Right lobe of liver (tissue), 6 donors: Measurements from ENCODE around the gene ARIH1. TPM values are rescaled to one million over a fixed set of nuclear protein-coding genes. Genes with fewer than 3 reads are reported as not detected.

Experiments
- ATAC-seq, 4 donors: fragments of 200-7000 bp; cut with Tn5 transposase; one replicate each; pipeline ENCODE4 v1.9.1; 2020; ENCODE audit warnings: mild to moderate bottlenecking in 4 of 4, moderate library complexity in 4 of 4
- DNase-seq, 3 donors: peaks; one replicate each; pipeline ENCODE4 v3.0.0-alpha.2; 2020
- H3K27ac ChIP-seq, 3 donors: fragments of 200-600 bp; one replicate each; pipeline ENCODE4 v1.8.0; 2022
- H3K27me3 ChIP-seq, 2 donors: fragments of 200-600 bp; one replicate each; pipeline ENCODE4 v1.8.0; 2022
- H3K36me3 ChIP-seq, 4 donors: fragments of 200-600 bp; sonication (generic) in 1 of 4; one replicate each; pipeline versions ENCODE4 v1.5.1 to v1.8.0; 2017 to 2022; ENCODE audit warnings: control low read depth in 1 of 4
- H3K4me1 ChIP-seq, 4 donors: fragments of 200-600 bp; sonication (generic) in 1 of 4; one replicate each; pipeline versions ENCODE4 v1.5.1 to v1.8.0; 2017 to 2022; ENCODE audit warnings: control low read depth in 1 of 4
- H3K4me3 ChIP-seq, 3 donors: fragments of 200-600 bp; one replicate each; pipeline ENCODE4 v1.8.0; 2022
- H3K9me3 ChIP-seq, 4 donors: fragments of 200-600 bp; sonication (generic) in 1 of 4; one replicate each; pipeline versions ENCODE4 v1.5.1 to v1.8.0; 2017 to 2022; ENCODE audit warnings: control low read depth in 1 of 4
- CTCF ChIP-seq, 4 donors: fragments of 200-600 bp in 3 of 4; fragments of 450-650 bp in 1 of 4; IDR thresholded peaks; one replicate each; pipeline versions ENCODE4 v1.5.1 to v1.8.0; 2016 to 2022; ENCODE audit warnings: antibody characterized with exemption in 4 of 4, mild to moderate bottlenecking in 2 of 4
- POLR2A ChIP-seq: fragments of 450-650 bp; IDR thresholded peaks from one replicate; pipeline ENCODE4 v1.6.1; 2017; ENCODE audit warnings: antibody characterized with exemption, mild to moderate bottlenecking
- WGBS: methylation state at CpG from one replicate; pipeline ENCODE4 v1.1.6; 2018; ENCODE audit warnings: low coverage, low lambda C conversion rate; ENCODE audit not compliant: insufficient coverage; ENCODE audit errors: missing lambda C conversion rate; 5-methylcytosine and 5-hydroxymethylcytosine counted together
- intact Hi-C, 2 donors: fragments of 100-400 bp; cut with DNase I; formaldehyde crosslinking; loops; one replicate each; pipeline versions ENCODE4 v1.11.2 to v1.14.1; 2022
- total RNA-seq, 6 experiments: library from RNA; depleted of rRNA in 2 of 6; stranded (reverse); fragments of >200 nt in 2 of 6; fragmentation: NEBNext Ultra II Directional in 3 of 6; extraction: Animal tissue kit (Norgen Biotek cat#: 25700) in 3 of 6; gene quantifications; one replicate each; pipeline versions ENCODE4 v1.1.0 to v1.2.4, GENCODE V29; 2016 to 2023
- donor health status: DM: no; HTN: yes; CAD: no.
- donor health status: DM: no; HTN: no; CAD: no.
- donor health status: DM: no; HTN: no; CAD: no.
- donor health status: DM: no; HTN: yes; CAD: no.
- donor health status: DM: no; HTN: yes; CAD: no.

Gene ARIH1
- total RNA-seq, 6 experiments from 2014 or later: 19.3 to 84.7 (median 69.9) TPM

GRCh38 chr15:72588096-72588495 is 114.0 kb downstream of the ARIH1 start:
- no peaks in the 10 kb centered on the region for H3K9me3 ChIP-seq
- no peak overlapping the region for H3K27ac ChIP-seq
- H3K27me3 ChIP-seq: no peaks in the 10 kb centered on the region
- WGBS: 97% methylated on average over 3 of the region's 3 CpGs
- no peak for TF ChIP-seq POLR2A
- TF ChIP-seq CTCF (IDR thresholded peaks at IDR 0.05): no peak
- no peaks in the 10 kb centered on the region for H3K4me1 ChIP-seq
- H3K4me3 ChIP-seq: no peak overlapping the region
- intact Hi-C loops: no loop called here
- H3K36me3 ChIP-seq: peaks cover 2 to 13% (median 6%) of the 10 kb centered on the region in 4 donors
- ATAC-seq (no peak), DNase-seq (no peak)

GRCh38 chr15:72590427-72590826 is 116.3 kb downstream of the ARIH1 start:
- Histone ChIP-seq H3K27ac (no peak overlapping the region), H3K4me3 (no peak overlapping the region), H3K9me3 (no peaks in the 10 kb centered on the region), H3K4me1 (no peaks in the 10 kb centered on the region), H3K27me3 (no peaks in the 10 kb centered on the region), H3K36me3 (no peaks in the 10 kb centered on the region)
- WGBS: 100% methylated on average over 1 of the region's 1 CpG
- ATAC-seq (no peak), DNase-seq (no peak)
- intact Hi-C loops: no loop called here
- TF ChIP-seq CTCF (IDR thresholded peaks at IDR 0.05) (no peak), POLR2A (no peak)

- Histone ChIP-seq H3K9me3 (no peaks in the 10 kb centered on the region), H3K4me3 (no peak overlapping the region), H3K4me1 (no peaks in the 10 kb centered on the region), H3K27ac (no peak overlapping the region), H3K27me3 (no peaks in the 10 kb centered on the region), H3K36me3 (no peaks in the 10 kb centered on the region)
- no peak for ATAC-seq
- TF ChIP-seq CTCF (IDR thresholded peaks at IDR 0.05) (no peak), POLR2A (no peak)
- no peak for DNase-seq
- intact Hi-C loops: no loop called here
- WGBS: 27% methylated on average over 1 of the region's 1 CpG
Observed at GRCh38 chr15:72591361-72591760, 117.2 kb downstream of the ARIH1 start.

- Histone ChIP-seq H3K4me3 (no peak overlapping the region), H3K27me3 (no peaks in the 10 kb centered on the region), H3K36me3 (no peaks in the 10 kb centered on the region), H3K4me1 (no peaks in the 10 kb centered on the region), H3K27ac (no peak overlapping the region), H3K9me3 (no peaks in the 10 kb centered on the region)
- DNase-seq (no peak), ATAC-seq (no peak)
- WGBS: 79% methylated on average over 2 of the region's 2 CpGs
- intact Hi-C loops: no loop called here
- no peak for TF ChIP-seq CTCF (IDR thresholded peaks at IDR 0.05)
- TF ChIP-seq POLR2A: no peak
Observed at GRCh38 chr15:72592097-72592496, 118.0 kb downstream of the ARIH1 start.

- ATAC-seq (no peak), DNase-seq (no peak)
- Histone ChIP-seq H3K4me3 (no peak overlapping the region), H3K4me1 (no peaks in the 10 kb centered on the region), H3K9me3 (no peaks in the 10 kb centered on the region), H3K27ac (no peak overlapping the region), H3K36me3 (no peaks in the 10 kb centered on the region), H3K27me3 (no peaks in the 10 kb centered on the region)
- 98% methylated on average over 2 of the region's 2 CpGs for WGBS
- intact Hi-C loops: no loop called here
- TF ChIP-seq POLR2A (no peak), CTCF (IDR thresholded peaks at IDR 0.05) (no peak)
Observed at GRCh38 chr15:72592676-72593075, 118.5 kb downstream of the ARIH1 start.
